K562 (cell line): Measurements from ENCODE around the gene CEBPE. TPM values are rescaled to one million over a fixed set of nuclear protein-coding genes. Genes with fewer than 3 reads are reported as not detected.

Experiments used
- ATAC-seq: fragments of 200-7000 bp; cut with Tn5 transposase; 3 replicates; pipeline ENCODE4 v1.9.1; 2020; ENCODE audit warnings: moderate library complexity
- BruUV-seq: library from RNA; stranded (reverse); fragments of 400-500 nt; replicated peaks from 2 replicates; lab custom pipeline; 2021; lab: Mats Ljungman, UMichigan
- CTCF ChIA-PET: fragments of 300-600 bp; formaldehyde crosslinking; extraction: SDS; loops from one replicate; lab custom pipeline; 2021; ENCODE audit warnings: low intra/inter-chr PET ratio; lab: Yijun Ruan, JAX
- POLR2A ChIA-PET: fragments of 300-600, 350-650 bp; sonication (Branson Sonifier 250); formaldehyde crosslinking; extraction: SDS; loops from one replicate; lab custom pipeline; 2021; ENCODE audit warnings: antibody characterized with exemption, inconsistent platforms; lab: Yijun Ruan, JAX
- DNase-seq, 4 experiments: peaks; one replicate each; pipeline versions ENCODE4 v3.0.0 to v3.0.0-alpha.2; 2011 to 2018; ENCODE audit warnings: low spot score in 3 of 4, mixed read lengths in 3 of 4; ENCODE audit errors: extremely low read depth in 1 of 4
- FAIRE-seq: peaks from 2 replicates; lab custom pipeline; 2011; peaks lifted over from hg19 to GRCh38; lab: Jason Lieb, UNC
- H2AFZ ChIP-seq: 2 replicates; pipeline ENCODE4 v1.6.0; 2011; ENCODE audit warnings: low read depth, low read length, control low read depth, inconsistent platforms
- H3K27ac ChIP-seq: fragments of 200-600 bp; 3 replicates; pipeline ENCODE4 v1.8.0; 2011; ENCODE audit warnings: low read depth, mild to moderate bottlenecking, control low read depth, inconsistent platforms, low read length, moderate library complexity, mixed read lengths; ENCODE audit errors: extremely low read depth
- H3K27me3 ChIP-seq, 2 experiments: fragments of 300-600 bp in 1 of 2; 2 replicates in 1 of 2; 3 replicates in 1 of 2; pipeline versions ENCODE4 v1.6.0 to v1.8.0; 2011; ENCODE audit warnings: inconsistent platforms in 2 of 2, low read length in 2 of 2, mild to moderate bottlenecking in 1 of 2, mixed read lengths in 1 of 2, moderate library complexity in 1 of 2; ENCODE audit not compliant: control insufficient read depth in 2 of 2, insufficient read depth in 2 of 2
- H3K36me3 ChIP-seq: fragments of 300-600 bp; 3 replicates; pipeline ENCODE4 v1.8.0; 2011; ENCODE audit warnings: mild to moderate bottlenecking, low read length, inconsistent platforms; ENCODE audit not compliant: control insufficient read depth, insufficient read depth
- H3K4me1 ChIP-seq, 2 experiments: fragments of 200-600 bp in 1 of 2; replicated peaks in 1 of 2; 2 replicates in 1 of 2; 3 replicates in 1 of 2; pipeline versions ENCODE4 v1.5.1 to v1.8.0; 2011; ENCODE audit warnings: inconsistent platforms in 2 of 2, low read length in 2 of 2, mild to moderate bottlenecking in 1 of 2, mixed read lengths in 1 of 2, moderate library complexity in 1 of 2; ENCODE audit not compliant: control insufficient read depth in 2 of 2, insufficient read depth in 2 of 2
- H3K4me2 ChIP-seq: 2 replicates; pipeline ENCODE4 v1.6.1; 2011; ENCODE audit warnings: low read length, control low read depth, inconsistent platforms, mixed read lengths; ENCODE audit not compliant: insufficient read depth
- H3K4me3 ChIP-seq: fragments of 200-600 bp; sonication (generic), shearing (Covaris generic); 2 replicates; pipeline ENCODE4 v1.5.1; 2016; ENCODE audit warnings: control low read depth, inconsistent platforms
- H3K79me2 ChIP-seq: fragments of 200-600 bp; 3 replicates; pipeline ENCODE4 v1.8.0; 2011; ENCODE audit warnings: low read length, inconsistent platforms; ENCODE audit not compliant: control insufficient read depth, insufficient read depth
- H3K9ac ChIP-seq, 2 experiments: 2 replicates each; pipeline versions ENCODE4 v1.6.0 to v1.6.1; 2011; ENCODE audit warnings: low read depth in 2 of 2, low read length in 2 of 2, control low read depth in 1 of 2, inconsistent platforms in 1 of 2, mild to moderate bottlenecking in 1 of 2, mixed read lengths in 1 of 2; ENCODE audit not compliant: insufficient read depth in 1 of 2
- H3K9me1 ChIP-seq: one replicate; pipeline ENCODE4 v1.6.0; 2011; ENCODE audit warnings: inconsistent platforms, mild to moderate bottlenecking, low read length, moderate library complexity; ENCODE audit not compliant: control insufficient read depth, insufficient read depth
- H3K9me3 ChIP-seq: replicated peaks from 2 replicates; pipeline ENCODE4 v1.5.1; 2011; ENCODE audit warnings: low read depth, low read length, inconsistent platforms; ENCODE audit not compliant: control insufficient read depth, insufficient read depth
- H4K20me1 ChIP-seq: replicated peaks from 2 replicates; pipeline ENCODE4 v1.6.1; 2011; ENCODE audit warnings: low read length, inconsistent platforms, mixed read lengths; ENCODE audit not compliant: control insufficient read depth, insufficient read depth
- BACH1 ChIP-seq: fragments of 200-800 bp; sonication (Bioruptor generic); IDR thresholded peaks from 2 replicates; pipeline ENCODE4 v1.6.1; 2016; ENCODE audit warnings: missing genetic modification characterization, missing compliant biosample characterization
- DNMT1 ChIP-seq: fragments of 450-650 bp; IDR thresholded peaks from 2 replicates; pipeline ENCODE4 v1.6.1; 2016; ENCODE audit warnings: antibody characterized with exemption, mild to moderate bottlenecking
- KAT7 ChIP-seq: sonication (generic); formaldehyde crosslinking; IDR thresholded peaks from 2 replicates; pipeline ENCODE4 v1.8.0; 2022; ENCODE audit warnings: missing genetic modification reagents, mild to moderate bottlenecking, borderline replicate concordance
- MITF ChIP-seq: IDR thresholded peaks from 2 replicates; pipeline ENCODE4 v1.6.1; 2014; ENCODE audit warnings: antibody characterized with exemption
- POLR2A ChIP-seq: fragments of 450-650 bp; conservative IDR thresholded peaks from 2 replicates; pipeline ENCODE4 v1.6.1; 2016
- PTTG1 ChIP-seq: fragments of 450-650 bp; IDR thresholded peaks from 2 replicates; pipeline ENCODE4 v1.6.1; 2016; ENCODE audit warnings: low read depth, mild to moderate bottlenecking, missing genetic modification characterization, missing compliant biosample characterization
- whole genome bisulfite sequencing: fragments of 100-300 bp; shearing (Covaris generic); methylation state at CpG from one replicate; pipeline ENCODE4 v1.1.6; 2016; ENCODE audit warnings: low coverage, mixed read lengths; ENCODE audit not compliant: insufficient coverage; ENCODE audit errors: missing lambda C conversion rate; 5-methylcytosine and 5-hydroxymethylcytosine counted together
- in situ Hi-C: fragments of 300-500 bp; cut with MboI; formaldehyde crosslinking; loops from 4 replicates; pipeline ENCODE4 v1.15.0; 2018; ENCODE audit warnings: inconsistent platforms, mixed read lengths
- intact Hi-C: fragments of 100-400 bp; cut with micrococcal nuclease; formaldehyde crosslinking; loops from 2 replicates; pipeline ENCODE4 v1.14.2; 2022
- polyA plus RNA-seq, 8 experiments: library from polyadenylated mRNA; depleted of rRNA in 4 of 8; stranded (reverse) in 5 of 8; unstranded in 3 of 8; fragments of >200 nt; fragmentation: Nextera tagmentation in 2 of 8; fragmentation: Illumina TruSeq in 1 of 8; extraction: Ambion mirVana in 2 of 8; extraction: Trizol in 1 of 8; gene quantifications; 2 replicates each; pipeline versions ENCODE4 v1.2.1 to v1.2.3, GENCODE V29; 2011 to 2014; ENCODE audit warnings: inconsistent platforms in 1 of 8, missing spikeins in 1 of 8
- total RNA-seq, 7 experiments: library from RNA; depleted of rRNA in 6 of 7; stranded (reverse); fragments of >200 nt in 6 of 7; fragmentation: Illumina TruSeq in 2 of 7; extraction: Trizol in 2 of 7; gene quantifications; 2 replicates each; pipeline versions ENCODE4 v1.2.1 to v1.2.3, GENCODE V29; 2011 to 2021; ENCODE audit warnings: low replicate concordance in 1 of 7

The CEBPE gene
- total and polyA plus RNA-seq, 9 of the 15 experiments (the other 6 are each of a cell fraction or from before 2014, with no cell fraction given), result 0.09 to 0.15 (median 0.13) TPM; not detected in 6

GRCh38 chr14:23114120-23114458, 5.0 kb downstream of the CEBPE start:
- in situ Hi-C loops, result no loop called here
- H3K4me1 ChIP-seq, result peaks cover 26 to 53% of the 10 kb centered on the region in 2 experiments
- DNase-seq (no peak), FAIRE-seq (no peak), ATAC-seq (no peak)
- H3K4me2 ChIP-seq, result no peak overlapping the region
- H3K27me3 ChIP-seq, result peaks cover 0 to 13% of the 10 kb centered on the region in 2 experiments; a peak in 3 of 5 replicates
- H2AFZ ChIP-seq, result no peak overlapping the region
- no peaks in the 10 kb centered on the region for H3K79me2 ChIP-seq
- POLR2A ChIA-PET, result interaction anchor here (0.7 kb wide), 1 partner anchor 164 kb away, joined by 3 read pairs; no protein-coding TSS in a partner anchor
- CTCF ChIA-PET, result no interaction called here
- BruUV-seq, result no TSS peak
- H3K9me1 ChIP-seq, result no peaks in the 10 kb centered on the region
- TF ChIP-seq PTTG1 (tag), result no peak
- no peak for TF ChIP-seq BACH1 (tag)
- no peak for TF ChIP-seq MITF
- TF ChIP-seq KAT7 (CRISPR knock-in tag), result no peak
- no peak for TF ChIP-seq DNMT1
- no peak for TF ChIP-seq POLR2A
- peaks cover 3% of the 10 kb centered on the region; the same call in 1 of the 2 replicates for H4K20me1 ChIP-seq
- intact Hi-C loops, result no loop called here
- H3K4me3 ChIP-seq, result no peak overlapping the region
- H3K9me3 ChIP-seq, result no peaks in the 10 kb centered on the region
- WGBS, result 58% methylated on average over 5 of the region's 5 CpGs
- no peak overlapping the region for H3K27ac ChIP-seq
- H3K9ac ChIP-seq, result peak overlapping the region in 1 of 2 experiments; percentile 43; a peak in 1 of 4 replicates
- no peaks in the 10 kb centered on the region for H3K36me3 ChIP-seq
